Calu3 (cell line): Measurements from ENCODE around the gene LRP3. TPM values are rescaled to one million over a fixed set of nuclear protein-coding genes. Genes with fewer than 3 reads are reported as not detected.

Experiments used
- BruUV-seq: library from RNA; stranded (reverse); fragments of 400-500 nt; replicated peaks from 2 replicates; lab custom pipeline; 2021; lab: Mats Ljungman, UMichigan
- CTCF ChIA-PET: fragments of 300-600 bp; sonication (Branson Sonifier 250); formaldehyde crosslinking; loops from one replicate; lab custom pipeline; 2022; ENCODE audit warnings: antibody characterized with exemption; lab: Charles Lee
- DNase-seq: peaks from one replicate; pipeline ENCODE4 v3.0.0; 2022
- H3K27ac Mint-ChIP-seq: one replicate; pipeline ENCODE4 v1.8.0; 2022; ENCODE audit warnings: mixed read lengths; ENCODE audit not compliant: unreplicated experiment
- H3K27me3 Mint-ChIP-seq: one replicate; pipeline ENCODE4 v1.8.0; 2022; ENCODE audit warnings: mixed read lengths; ENCODE audit not compliant: unreplicated experiment
- H3K36me3 Mint-ChIP-seq: one replicate; pipeline ENCODE4 v1.8.0; 2022; ENCODE audit warnings: mild to moderate bottlenecking, moderate library complexity, mixed read lengths; ENCODE audit not compliant: insufficient read depth, unreplicated experiment
- H3K4me1 Mint-ChIP-seq: one replicate; pipeline ENCODE4 v1.8.0; 2022; ENCODE audit warnings: mild to moderate bottlenecking, low read depth, mixed read lengths; ENCODE audit not compliant: unreplicated experiment
- H3K4me3 Mint-ChIP-seq: one replicate; pipeline ENCODE4 v1.8.0; 2022; ENCODE audit warnings: mild to moderate bottlenecking, low read depth, moderate library complexity, mixed read lengths; ENCODE audit not compliant: unreplicated experiment
- H3K9me3 Mint-ChIP-seq: one replicate; pipeline ENCODE4 v1.8.0; 2022; ENCODE audit warnings: low read depth, mixed read lengths; ENCODE audit not compliant: unreplicated experiment
- intact Hi-C: fragments of 100-400 bp; cut with micrococcal nuclease; formaldehyde crosslinking; loops from one replicate; pipeline ENCODE4 v1.10.0; 2022; ENCODE audit not compliant: unreplicated experiment
- total RNA-seq: library from RNA; stranded (reverse); gene quantifications from 2 replicates; pipeline ENCODE4 v1.2.3, GENCODE V29; 2022
- TF ChIP-seq, protein P1 (sequence below): fragments of 200-600 bp; IDR thresholded peaks from one replicate; pipeline ENCODE4 v1.8.0; 2022; ENCODE audit warnings: antibody characterized with exemption; ENCODE audit not compliant: unreplicated experiment

LRP3 gene
- total RNA-seq, 1 experiment from 2014 or later, result 0.59 TPM

DNA sequence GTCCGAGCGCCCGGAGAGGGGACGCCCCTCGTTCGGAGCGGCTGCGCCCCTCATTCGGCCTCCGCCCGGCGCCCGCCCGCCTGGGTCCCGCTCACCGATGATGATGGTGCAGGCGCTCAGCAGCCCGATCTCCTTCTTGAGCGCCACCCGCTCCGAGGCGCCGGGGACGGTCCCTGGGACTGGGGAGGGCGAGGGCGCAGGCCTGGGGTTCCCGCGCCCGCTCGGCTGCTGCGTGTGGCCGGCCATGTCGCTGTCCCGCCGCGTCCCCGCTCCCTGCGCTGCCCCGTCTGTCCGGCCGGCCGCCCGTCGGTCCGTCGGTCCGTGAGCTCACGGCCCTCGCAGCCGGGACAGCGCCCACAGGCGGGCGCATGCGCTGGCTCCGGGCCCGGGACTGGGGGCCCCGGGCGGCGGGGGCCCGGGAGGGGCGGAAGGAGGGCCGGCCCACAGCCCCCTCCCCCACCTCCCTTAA is 31.4 kb downstream of the LRP3 start, which contains the start of gene SLC7A10:
Gene SLC7A10, minus strand, starts transcription at position 393 of the 469 bp plus-strand sequence. Its CDS starts 147 bp downstream, at position 246.
- Mint-ChIP-seq H3K27me3 (peaks cover 91% of the 10 kb centered on the region), H3K36me3 (no peaks in the 10 kb centered on the region), H3K4me3 (no peak within 1 kb of the TSS), H3K9me3 (peaks cover 13% of the 10 kb centered on the region), H3K27ac (no peak within 1 kb of the TSS), H3K4me1 (peaks cover 3% of the 10 kb centered on the region)
- no TSS peak for BruUV-seq
- TF ChIP-seq, protein P1, sequence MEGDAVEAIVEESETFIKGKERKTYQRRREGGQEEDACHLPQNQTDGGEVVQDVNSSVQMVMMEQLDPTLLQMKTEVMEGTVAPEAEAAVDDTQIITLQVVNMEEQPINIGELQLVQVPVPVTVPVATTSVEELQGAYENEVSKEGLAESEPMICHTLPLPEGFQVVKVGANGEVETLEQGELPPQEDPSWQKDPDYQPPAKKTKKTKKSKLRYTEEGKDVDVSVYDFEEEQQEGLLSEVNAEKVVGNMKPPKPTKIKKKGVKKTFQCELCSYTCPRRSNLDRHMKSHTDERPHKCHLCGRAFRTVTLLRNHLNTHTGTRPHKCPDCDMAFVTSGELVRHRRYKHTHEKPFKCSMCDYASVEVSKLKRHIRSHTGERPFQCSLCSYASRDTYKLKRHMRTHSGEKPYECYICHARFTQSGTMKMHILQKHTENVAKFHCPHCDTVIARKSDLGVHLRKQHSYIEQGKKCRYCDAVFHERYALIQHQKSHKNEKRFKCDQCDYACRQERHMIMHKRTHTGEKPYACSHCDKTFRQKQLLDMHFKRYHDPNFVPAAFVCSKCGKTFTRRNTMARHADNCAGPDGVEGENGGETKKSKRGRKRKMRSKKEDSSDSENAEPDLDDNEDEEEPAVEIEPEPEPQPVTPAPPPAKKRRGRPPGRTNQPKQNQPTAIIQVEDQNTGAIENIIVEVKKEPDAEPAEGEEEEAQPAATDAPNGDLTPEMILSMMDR, result no peak
- CTCF ChIA-PET, result interaction anchor here (2.7 kb wide), 1 partner anchor 10 kb away, joined by 9 read pairs; no protein-coding TSS in a partner anchor
- DNase-seq, result no peak
- intact Hi-C loops, result no loop called here

GRCh38 chr19:33226550-33227241 is 32.6 kb downstream of the LRP3 start:
- H3K36me3 Mint-ChIP-seq, result no peaks in the 10 kb centered on the region
- peaks cover 13% of the 10 kb centered on the region for H3K9me3 Mint-ChIP-seq
- CTCF ChIA-PET, result no interaction called here
- no peak for DNase-seq
- intact Hi-C loops, result no loop called here
- no peaks in the 10 kb centered on the region for H3K4me1 Mint-ChIP-seq
- no peak overlapping the region for H3K27ac Mint-ChIP-seq
- TF ChIP-seq, protein P1, result no peak
- peaks cover 89% of the 10 kb centered on the region for H3K27me3 Mint-ChIP-seq
- H3K4me3 Mint-ChIP-seq, result no peak overlapping the region
- no TSS peak for BruUV-seq

DNA sequence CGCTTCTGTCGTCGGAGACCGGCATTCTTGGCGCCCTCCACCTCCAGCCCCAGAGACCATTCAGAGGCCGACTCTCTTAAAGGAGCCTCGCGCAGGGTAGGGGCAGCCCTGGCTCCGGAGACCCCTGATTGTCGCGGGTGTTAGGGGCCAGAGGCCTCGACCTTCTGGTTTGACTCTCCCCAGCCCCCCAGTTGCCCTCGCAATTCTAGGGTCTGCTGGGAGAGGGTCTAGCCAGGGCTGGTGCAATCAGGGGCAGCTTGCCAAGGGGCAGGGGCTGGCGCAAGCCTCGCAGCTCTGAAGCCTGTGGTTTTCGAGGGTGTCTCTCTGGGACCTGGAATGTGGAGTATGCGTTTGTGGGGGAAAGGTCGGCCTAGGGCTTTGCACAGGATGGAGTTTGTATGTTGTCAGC is 33.1 kb downstream of the LRP3 start:
- H3K36me3 Mint-ChIP-seq, result no peaks in the 10 kb centered on the region
- H3K4me1 Mint-ChIP-seq, result no peaks in the 10 kb centered on the region
- CTCF ChIA-PET, result no interaction called here
- no peak for DNase-seq
- intact Hi-C loops, result no loop called here
- H3K9me3 Mint-ChIP-seq, result peaks cover 13% of the 10 kb centered on the region
- H3K4me3 Mint-ChIP-seq, result no peak overlapping the region
- no peak overlapping the region for H3K27ac Mint-ChIP-seq
- TF ChIP-seq, protein P1, result peak; percentile 17
- no TSS peak for BruUV-seq
- H3K27me3 Mint-ChIP-seq, result peaks cover 84% of the 10 kb centered on the region

GRCh38 chr19:33227870-33228599 is 33.9 kb downstream of the LRP3 start:
- no TSS peak for BruUV-seq
- Mint-ChIP-seq H3K36me3 (no peaks in the 10 kb centered on the region), H3K27me3 (peaks cover 76% of the 10 kb centered on the region), H3K4me3 (no peak overlapping the region), H3K4me1 (no peaks in the 10 kb centered on the region), H3K9me3 (peaks cover 13% of the 10 kb centered on the region), H3K27ac (no peak overlapping the region)
- CTCF ChIA-PET, result no interaction called here
- DNase-seq, result no peak
- TF ChIP-seq, protein P1, result no peak
- intact Hi-C loops, result no loop called here
